NCI-H82 treated with DMSO at 0.1 percent for 48 hours (cell line): ENCODE results near the gene POLR2M.

Experiments
- DNase-seq: peaks from one replicate; lab custom pipeline; 2025; ENCODE audit not compliant: unreplicated experiment; lab: John Stamatoyannopoulos, UW

Gene POLR2M

GRCh38 chr15:57736591-57736990 lies 30.1 kb downstream of the POLR2M start:
- DNase-seq, result no peak

- DNase-seq, result no peak
These were observed 32.3 kb downstream of the POLR2M start for GRCh38 chr15:57738734-57739237.

- no peak for DNase-seq
These were observed 33.5 kb downstream of the POLR2M start for GRCh38 chr15:57740048-57740447.

- DNase-seq, result no peak
These were observed 34.6 kb downstream of the POLR2M start for GRCh38 chr15:57741089-57741488.

- DNase-seq, result no peak
These were observed 36.9 kb downstream of the POLR2M start for GRCh38 chr15:57743424-57743823.

GRCh38 chr15:57746786-57747185 lies 40.3 kb downstream of the POLR2M start:
- no peak for DNase-seq

- no peak for DNase-seq
These were observed 40.8 kb downstream of the POLR2M start for GRCh38 chr15:57747206-57747896.

- no peak for DNase-seq
These were observed 44.8 kb downstream of the POLR2M start for GRCh38 chr15:57751177-57751800.

- DNase-seq, result no peak
These were observed 45.9 kb downstream of the POLR2M start for GRCh38 chr15:57752436-57752835.

GRCh38 chr15:57752840-57753239 lies 46.3 kb downstream of the POLR2M start:
- no peak for DNase-seq

- no peak for DNase-seq
These were observed 50.0 kb downstream of the POLR2M start for GRCh38 chr15:57756466-57756865.

GRCh38 chr15:57758560-57758959 lies 52.0 kb downstream of the POLR2M start:
- no peak for DNase-seq

GRCh38 chr15:57761562-57761961 lies 55.0 kb downstream of the POLR2M start:
- DNase-seq, result no peak

GRCh38 chr15:57762302-57762701 lies 55.8 kb downstream of the POLR2M start:
- no peak for DNase-seq

GRCh38 chr15:57763176-57763964 lies 56.9 kb downstream of the POLR2M start:
- DNase-seq, result no peak
